Esophagus muscularis mucosa (tissue), 4 donors: ENCODE results near the gene ADISSP. TPM values are rescaled to one million over a fixed set of nuclear protein-coding genes. Genes with fewer than 3 reads are reported as not detected.

Experiments used
- DNase-seq: peaks from one replicate; pipeline ENCODE4 v3.0.0-alpha.2; 2017; ENCODE audit errors: extremely low spot score
- H3K27ac ChIP-seq, 4 donors: fragments of 200-600 bp; sonication (generic); replicated peaks in 1 of 4; 1 replicate in 3 of 4; 2 replicates in 1 of 4; pipeline ENCODE4 v1.5.1; 2016 to 2019; ENCODE audit warnings: mild to moderate bottlenecking in 1 of 4
- H3K27me3 ChIP-seq, 4 donors: fragments of 200-600 bp; sonication (generic); one replicate each; pipeline versions ENCODE4 v1.5.1 to v1.6.0; 2016 to 2019
- H3K36me3 ChIP-seq, 4 donors: fragments of 200-600 bp; sonication (generic); one replicate each; pipeline ENCODE4 v1.5.1; 2016 to 2019
- H3K4me1 ChIP-seq, 4 donors: fragments of 200-600 bp; sonication (generic); one replicate each; pipeline ENCODE4 v1.5.1; 2016 to 2019
- H3K4me3 ChIP-seq, 4 donors: fragments of 200-600 bp; sonication (generic); 1 replicate in 2 of 4; 2 replicates in 2 of 4; pipeline ENCODE4 v1.5.1; 2016 to 2019; ENCODE audit warnings: mild to moderate bottlenecking in 4 of 4, moderate library complexity in 1 of 4
- H3K9me3 ChIP-seq, 4 donors: fragments of 200-600 bp; sonication (generic); 1 replicate in 3 of 4; 2 replicates in 1 of 4; pipeline ENCODE4 v1.5.1; 2016 to 2019
- EP300 ChIP-seq: sonication (generic); formaldehyde crosslinking; IDR thresholded peaks from one replicate; pipeline ENCODE4 v1.6.1; 2017; ENCODE audit warnings: antibody characterized with exemption
- POLR2A ChIP-seq: fragments of 450-650 bp; IDR thresholded peaks from one replicate; pipeline ENCODE4 v1.6.1; 2017; ENCODE audit warnings: antibody characterized with exemption, moderate library complexity, mild to moderate bottlenecking, low read depth
- POLR2AphosphoS5 ChIP-seq, 2 donors: sonication (generic); formaldehyde crosslinking; IDR thresholded peaks; one replicate each; pipeline ENCODE4 v1.6.1; 2017; ENCODE audit warnings: antibody characterized with exemption in 2 of 2
- WGBS: methylation state at CpG from one replicate; pipeline ENCODE4 v1.1.5; 2018; 5-methylcytosine and 5-hydroxymethylcytosine counted together
- intact Hi-C: fragments of 100-400 bp; cut with DNase I; formaldehyde crosslinking; loops from one replicate; pipeline ENCODE4 v1.15.1; 2023
- total RNA-seq, 4 donors: library from RNA; depleted of rRNA; stranded (reverse); fragments of >200 nt; gene quantifications; one replicate each; pipeline versions ENCODE4 v1.1.0 to v1.2.1, GENCODE V29; 2016
- TF ChIP-seq, protein P1 (sequence below), 3 experiments: fragments of 200-600 bp in 2 of 3; fragments of 450-650 bp in 1 of 3; sonication (generic) in 2 of 3; IDR thresholded peaks; one replicate each; pipeline ENCODE4 v1.5.1; 2017 to 2019; ENCODE audit warnings: antibody characterized with exemption in 3 of 3, mild to moderate bottlenecking in 2 of 3, moderate library complexity in 1 of 3

The ADISSP gene
- total RNA-seq, 4 donors from 2014 or later, result 56.5 to 96.1 (median 73.6) TPM

- H3K27ac ChIP-seq, result no peak overlapping the region
- H3K36me3 ChIP-seq, result peaks cover 0 to 82% (median 13%) of the 10 kb centered on the region in 4 donors
- H3K9me3 ChIP-seq, result no peaks in the 10 kb centered on the region
- peaks cover 24 to 28% (median 26%) of the 10 kb centered on the region in 4 donors for H3K4me1 ChIP-seq
- H3K4me3 ChIP-seq, result no peak overlapping the region
- H3K27me3 ChIP-seq, result peaks cover 0 to 15% (median 0%) of the 10 kb centered on the region in 4 donors
- TF ChIP-seq EP300 (no peak), POLR2AphosphoS5 (IDR thresholded peaks at IDR 0.05) (no peak), POLR2A (no peak)
- TF ChIP-seq, protein P1, sequence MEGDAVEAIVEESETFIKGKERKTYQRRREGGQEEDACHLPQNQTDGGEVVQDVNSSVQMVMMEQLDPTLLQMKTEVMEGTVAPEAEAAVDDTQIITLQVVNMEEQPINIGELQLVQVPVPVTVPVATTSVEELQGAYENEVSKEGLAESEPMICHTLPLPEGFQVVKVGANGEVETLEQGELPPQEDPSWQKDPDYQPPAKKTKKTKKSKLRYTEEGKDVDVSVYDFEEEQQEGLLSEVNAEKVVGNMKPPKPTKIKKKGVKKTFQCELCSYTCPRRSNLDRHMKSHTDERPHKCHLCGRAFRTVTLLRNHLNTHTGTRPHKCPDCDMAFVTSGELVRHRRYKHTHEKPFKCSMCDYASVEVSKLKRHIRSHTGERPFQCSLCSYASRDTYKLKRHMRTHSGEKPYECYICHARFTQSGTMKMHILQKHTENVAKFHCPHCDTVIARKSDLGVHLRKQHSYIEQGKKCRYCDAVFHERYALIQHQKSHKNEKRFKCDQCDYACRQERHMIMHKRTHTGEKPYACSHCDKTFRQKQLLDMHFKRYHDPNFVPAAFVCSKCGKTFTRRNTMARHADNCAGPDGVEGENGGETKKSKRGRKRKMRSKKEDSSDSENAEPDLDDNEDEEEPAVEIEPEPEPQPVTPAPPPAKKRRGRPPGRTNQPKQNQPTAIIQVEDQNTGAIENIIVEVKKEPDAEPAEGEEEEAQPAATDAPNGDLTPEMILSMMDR (IDR thresholded peaks at IDR 0.05), result no peak
- intact Hi-C loops, result no loop called here
- WGBS, result 94% methylated on average over 1 of the region's 1 CpG
- DNase-seq, result no peak
These were observed 23.5 kb downstream of the ADISSP start for GRCh38 chr20:3744037-3744436.

DNA sequence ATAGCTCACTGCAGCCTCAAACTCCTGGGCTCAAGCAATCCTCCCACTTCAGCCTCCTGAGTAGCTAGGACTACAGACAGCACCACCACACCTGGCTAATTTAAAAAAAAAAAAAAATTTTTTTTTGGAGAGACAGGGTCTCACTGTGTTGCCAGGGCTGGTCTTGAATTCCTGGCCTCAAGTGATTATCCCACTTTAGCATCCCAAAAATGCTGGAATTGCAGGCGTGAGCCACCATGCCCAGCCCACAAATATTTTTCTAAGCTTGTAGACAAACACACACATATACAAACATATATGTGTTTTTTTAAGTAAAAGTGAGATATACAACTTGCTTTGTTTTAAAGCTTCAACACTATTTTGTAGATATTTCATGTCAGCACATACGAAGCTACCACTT lies 24.3 kb downstream of the ADISSP start:
- intact Hi-C loops, result no loop called here
- H3K4me3 ChIP-seq, result no peak overlapping the region
- no peak overlapping the region for H3K27ac ChIP-seq
- WGBS, result 79% methylated on average over 2 of the region's 2 CpGs
- TF ChIP-seq POLR2A (no peak), POLR2AphosphoS5 (IDR thresholded peaks at IDR 0.05) (no peak), EP300 (no peak)
- TF ChIP-seq, protein P1 (IDR thresholded peaks at IDR 0.05), result no peak
- H3K4me1 ChIP-seq, result peaks cover 26 to 31% (median 29%) of the 10 kb centered on the region in 4 donors
- no peak for DNase-seq
- peaks cover 0 to 15% (median 0%) of the 10 kb centered on the region in 4 donors for H3K27me3 ChIP-seq
- H3K9me3 ChIP-seq, result no peaks in the 10 kb centered on the region
- H3K36me3 ChIP-seq, result peaks cover 0 to 74% (median 10%) of the 10 kb centered on the region in 4 donors

GRCh38 chr20:3741836-3742458 lies 25.6 kb downstream of the ADISSP start:
- peaks cover 32 to 36% (median 35%) of the 10 kb centered on the region in 4 donors for H3K4me1 ChIP-seq
- no peak overlapping the region for H3K27ac ChIP-seq
- intact Hi-C loops, result no loop called here
- peaks cover 0 to 15% (median 0%) of the 10 kb centered on the region in 4 donors for H3K27me3 ChIP-seq
- no peak overlapping the region for H3K4me3 ChIP-seq
- 67% methylated on average over 5 of the region's 7 CpGs for WGBS
- no peaks in the 10 kb centered on the region for H3K9me3 ChIP-seq
- H3K36me3 ChIP-seq, result peaks cover 0 to 68% (median 5%) of the 10 kb centered on the region in 4 donors
- no peak for DNase-seq
- TF ChIP-seq POLR2A, result no peak
- no peak for TF ChIP-seq POLR2AphosphoS5 (IDR thresholded peaks at IDR 0.05)
- TF ChIP-seq, protein P1 (IDR thresholded peaks at IDR 0.05), result no peak
- no peak for TF ChIP-seq EP300

DNA sequence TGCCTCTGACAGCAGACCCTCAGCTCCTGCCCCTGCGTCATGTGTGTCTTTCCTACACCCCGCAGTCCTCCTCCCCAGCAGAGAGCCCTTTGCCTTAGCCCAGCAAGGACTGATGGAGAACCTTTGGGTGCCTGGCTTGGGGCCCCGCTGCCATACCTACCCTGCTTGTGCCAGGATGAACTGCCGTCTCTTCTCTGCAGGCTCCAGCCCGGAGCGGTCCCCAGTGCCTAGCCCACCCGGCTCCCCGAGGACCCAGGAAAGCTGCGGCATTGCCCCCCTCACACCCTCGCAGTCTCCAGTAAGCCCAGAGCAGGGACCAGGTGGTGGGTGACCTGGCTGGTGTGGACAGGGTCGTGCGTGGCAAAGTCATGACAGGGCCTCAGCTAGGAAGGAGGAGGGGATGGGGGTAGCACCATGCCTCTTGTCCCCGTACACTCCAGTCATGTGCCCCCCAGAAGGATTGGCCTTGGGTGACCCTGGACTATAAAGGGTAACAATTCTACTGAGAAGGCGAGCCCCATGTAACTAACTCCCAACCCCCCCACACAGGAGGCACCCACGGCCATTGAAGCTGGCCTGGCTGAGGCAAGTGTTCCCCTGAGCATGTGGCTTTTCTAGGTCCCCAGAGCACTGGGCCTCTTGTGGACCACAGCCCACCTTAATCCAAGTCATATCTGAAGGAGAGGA lies 26.8 kb downstream of the ADISSP start:
- Histone ChIP-seq H3K27me3 (peaks cover 0 to 13% (median 0%) of the 10 kb centered on the region in 4 donors), H3K9me3 (no peaks in the 10 kb centered on the region), H3K27ac (peak overlapping the region in 3 of 4 donors; percentile 61 to 73 (median 63)), H3K36me3 (peaks cover 0 to 69% (median 4%) of the 10 kb centered on the region in 4 donors), H3K4me1 (peaks cover 32 to 46% (median 38%) of the 10 kb centered on the region in 4 donors), H3K4me3 (no peak overlapping the region)
- intact Hi-C loops, result no loop called here
- WGBS, result 93% methylated on average over 10 of the region's 15 CpGs
- no peak for DNase-seq
- TF ChIP-seq POLR2AphosphoS5 (IDR thresholded peaks at IDR 0.05) (no peak), EP300 (no peak), POLR2A (no peak)
- TF ChIP-seq, protein P1 (IDR thresholded peaks at IDR 0.05), result no peak
